Fibroblast of lung (primary cell): Measurements from ENCODE around the gene AOC1.

Experiments used
- CTCF ChIP-seq, 2 donors: IDR thresholded peaks in 1 of 2; conservative IDR thresholded peaks in 1 of 2; 1 replicate in 1 of 2; 2 replicates in 1 of 2; pipeline ENCODE4 v1.5.1; 2011 to 2012; ENCODE audit warnings: low read length in 2 of 2, control low read depth in 1 of 2, inconsistent platforms in 1 of 2, low read depth in 1 of 2, mild to moderate bottlenecking in 1 of 2
- EZH2 ChIP-seq: IDR thresholded peaks from 2 replicates; pipeline ENCODE4 v1.5.1; 2012; ENCODE audit warnings: low read length, control low read depth, mild to moderate bottlenecking; ENCODE audit errors: missing control alignments

GRCh38 chr7:150904011-150904909, 51.9 kb downstream of the AOC1 start:
- TF ChIP-seq CTCF (conservative IDR thresholded peaks at IDR 0.05 in 1 of 2, IDR thresholded peaks at IDR 0.05 in 1 of 2; ENCODE audit: low read depth in 1 of 2, low read length in 2 of 2) (no peak), EZH2 (no peak)
